ENCODE data around the gene EP400. TPM values are rescaled to one million over a fixed set of nuclear protein-coding genes. Genes with fewer than 3 reads are reported as not detected.

The EP400 gene
- total and polyA plus RNA-seq, 8 donors: 33.5 to 49.9 (median 41.4) TPM

DNA sequence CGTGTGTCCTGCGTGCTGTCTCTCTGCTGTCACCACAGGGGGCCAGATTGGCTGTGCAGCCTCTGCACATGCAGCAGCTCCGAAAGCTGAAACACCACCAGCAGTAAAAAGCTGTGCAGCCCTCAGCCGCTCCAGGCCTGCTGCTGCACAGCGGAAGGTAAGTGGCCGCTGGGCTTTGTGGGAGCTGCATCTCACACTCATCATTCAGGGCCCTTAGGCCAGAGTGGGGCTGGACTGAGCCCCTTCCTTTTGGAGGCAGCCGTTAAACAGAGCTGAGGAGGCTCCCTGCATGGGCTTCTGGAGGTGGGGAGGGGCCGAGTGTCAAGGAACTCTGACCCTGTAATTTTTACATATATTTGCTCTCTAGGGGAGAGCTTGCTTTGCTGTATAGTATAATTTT lies 177.3 kb downstream of the EP400 start:
- Histone ChIP-seq H3K4me1 (no peaks in the 10 kb centered on the region), H3K4me3 (no peak overlapping the region), H3K9me3 (peaks cover 0 to 7% of the 10 kb centered on the region in 2 donors), H3K27me3 (no peaks in the 10 kb centered on the region), H3K36me3 (peaks cover 3 to 71% of the 10 kb centered on the region in 2 donors), H3K27ac (no peak overlapping the region)
- DNase-seq (no peak), ATAC-seq (no peak)
- intact Hi-C loops (cut with DNase I): no loop called here
- TF ChIP-seq, protein P1, sequence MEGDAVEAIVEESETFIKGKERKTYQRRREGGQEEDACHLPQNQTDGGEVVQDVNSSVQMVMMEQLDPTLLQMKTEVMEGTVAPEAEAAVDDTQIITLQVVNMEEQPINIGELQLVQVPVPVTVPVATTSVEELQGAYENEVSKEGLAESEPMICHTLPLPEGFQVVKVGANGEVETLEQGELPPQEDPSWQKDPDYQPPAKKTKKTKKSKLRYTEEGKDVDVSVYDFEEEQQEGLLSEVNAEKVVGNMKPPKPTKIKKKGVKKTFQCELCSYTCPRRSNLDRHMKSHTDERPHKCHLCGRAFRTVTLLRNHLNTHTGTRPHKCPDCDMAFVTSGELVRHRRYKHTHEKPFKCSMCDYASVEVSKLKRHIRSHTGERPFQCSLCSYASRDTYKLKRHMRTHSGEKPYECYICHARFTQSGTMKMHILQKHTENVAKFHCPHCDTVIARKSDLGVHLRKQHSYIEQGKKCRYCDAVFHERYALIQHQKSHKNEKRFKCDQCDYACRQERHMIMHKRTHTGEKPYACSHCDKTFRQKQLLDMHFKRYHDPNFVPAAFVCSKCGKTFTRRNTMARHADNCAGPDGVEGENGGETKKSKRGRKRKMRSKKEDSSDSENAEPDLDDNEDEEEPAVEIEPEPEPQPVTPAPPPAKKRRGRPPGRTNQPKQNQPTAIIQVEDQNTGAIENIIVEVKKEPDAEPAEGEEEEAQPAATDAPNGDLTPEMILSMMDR (IDR thresholded peaks at IDR 0.05): no peak

DNA sequence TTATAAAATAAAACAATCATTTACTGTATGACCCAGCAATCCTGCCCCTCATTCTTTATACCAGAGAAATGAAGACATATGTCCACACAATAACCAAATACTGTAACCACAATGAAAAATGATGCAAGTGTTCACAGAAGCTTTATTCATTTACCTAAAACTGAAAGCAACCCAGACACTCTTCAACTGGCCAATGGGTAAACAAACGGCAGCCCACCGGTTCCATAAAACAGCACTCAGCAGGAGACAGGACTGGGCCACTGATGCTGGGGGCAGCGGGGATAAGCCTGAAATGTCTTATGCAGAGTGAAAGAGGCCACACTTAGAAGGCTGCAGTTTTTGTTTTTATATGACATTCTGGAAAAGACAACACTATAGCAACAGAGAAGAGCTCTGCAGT lies 179.3 kb downstream of the EP400 start:
- H3K27me3 ChIP-seq: no peaks in the 10 kb centered on the region
- TF ChIP-seq, protein P1 (IDR thresholded peaks at IDR 0.05): no peak
- intact Hi-C loops (cut with DNase I): no loop called here
- ATAC-seq (no peak), DNase-seq (no peak)
- H3K36me3 ChIP-seq: peaks cover 3 to 53% of the 10 kb centered on the region in 2 donors
- peaks cover 0 to 7% of the 10 kb centered on the region in 2 donors for H3K9me3 ChIP-seq
- no peaks in the 10 kb centered on the region for H3K4me1 ChIP-seq
- no peak overlapping the region for H3K4me3 ChIP-seq
- no peak overlapping the region for H3K27ac ChIP-seq

DNA sequence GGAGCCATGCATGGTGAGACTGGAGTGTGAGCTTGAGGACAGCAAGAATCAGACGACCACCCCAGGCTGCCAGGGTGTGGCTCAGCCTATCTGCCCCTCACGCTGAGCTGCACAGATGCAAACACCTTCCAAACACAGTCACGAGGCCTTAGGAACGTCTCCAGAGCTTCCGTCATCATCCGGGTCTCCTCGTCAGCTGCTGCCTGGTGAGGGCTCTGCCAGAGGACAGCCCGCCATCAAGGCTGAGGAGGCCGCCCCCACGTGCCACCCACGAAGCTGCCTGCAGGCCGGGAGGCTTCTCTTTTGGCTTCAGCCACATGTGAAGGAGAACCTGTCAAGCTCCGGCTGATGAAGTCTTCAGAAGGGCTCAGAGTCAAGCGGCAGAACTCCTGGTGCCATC lies 180.9 kb downstream of the EP400 start:
- peaks cover 0 to 7% of the 10 kb centered on the region in 2 donors for H3K9me3 ChIP-seq
- no peaks in the 10 kb centered on the region for H3K27me3 ChIP-seq
- no peak for ATAC-seq
- no peak overlapping the region for H3K27ac ChIP-seq
- no peaks in the 10 kb centered on the region for H3K4me1 ChIP-seq
- no peak for DNase-seq
- intact Hi-C loops (cut with DNase I): no loop called here
- peaks cover 2 to 36% of the 10 kb centered on the region in 2 donors for H3K36me3 ChIP-seq
- no peak overlapping the region for H3K4me3 ChIP-seq
- TF ChIP-seq, protein P1 (IDR thresholded peaks at IDR 0.05): no peak

Other genes starting within 250 kb of the EP400 start
- 10 to 100 TPM; 26.0 to 38.3 TPM for gene SFSWAP, start 238.9 kb upstream of the EP400 start, total RNA-seq
- gene SFSWAP, start 238.9 kb upstream of the EP400 start, polyA plus RNA-seq (ENCODE audit: insufficient read length in 6 of 6): 10 to 100 TPM; 47.8 to 68.8 (median 55.4) TPM
- 1 to 10 TPM; 2.7 to 5.2 TPM for gene MMP17, start 121.5 kb upstream of the EP400 start, total RNA-seq
- 1 to 10 TPM; 2.0 to 4.5 (median 3.3) TPM for gene MMP17, start 121.5 kb upstream of the EP400 start, polyA plus RNA-seq (ENCODE audit: insufficient read length in 6 of 6)
- 10 to 100 TPM; 21.6 to 30.0 TPM for gene ULK1, start 55.3 kb upstream of the EP400 start, total RNA-seq
- gene ULK1, start 55.3 kb upstream of the EP400 start, polyA plus RNA-seq (ENCODE audit: insufficient read length in 6 of 6): 10 to 100 TPM; 23.2 to 38.7 (median 29.0) TPM
- gene PUS1, start 20.7 kb upstream of the EP400 start, total RNA-seq: 10 to 100 TPM; 16.3 to 30.1 TPM
- gene PUS1, start 20.7 kb upstream of the EP400 start, polyA plus RNA-seq (ENCODE audit: insufficient read length in 6 of 6): 10 to 100 TPM; 11.3 to 20.1 (median 16.5) TPM
- 10 to 100 TPM; 11.7 to 15.1 TPM for gene DDX51, start 194.4 kb downstream of the EP400 start, total RNA-seq
- gene DDX51, start 194.4 kb downstream of the EP400 start, polyA plus RNA-seq (ENCODE audit: insufficient read length in 6 of 6): 10 to 100 TPM; 18.2 to 27.6 (median 20.0) TPM
- 10 to 100 TPM; 11.0 to 19.6 TPM for gene NOC4L, start 194.5 kb downstream of the EP400 start, total RNA-seq
- gene NOC4L, start 194.5 kb downstream of the EP400 start, polyA plus RNA-seq (ENCODE audit: insufficient read length in 6 of 6): 10 to 100 TPM; 10.6 to 16.9 (median 12.5) TPM